B cell (primary cell): ENCODE results near the gene YTHDC2.

Source experiments
- EZH2 ChIP-seq: IDR thresholded peaks from 2 replicates; pipeline ENCODE4 v1.6.1; 2012; ENCODE audit warnings: borderline replicate concordance, low read depth, mild to moderate bottlenecking, moderate library complexity, low read length; ENCODE audit not compliant: insufficient read depth, poor library complexity, severe bottlenecking
- TF ChIP-seq, protein P1 (sequence below): fragments of 200-600 bp; IDR thresholded peaks from one replicate; pipeline ENCODE4 v1.8.0; 2022; ENCODE audit warnings: antibody characterized with exemption, mild to moderate bottlenecking

DNA sequence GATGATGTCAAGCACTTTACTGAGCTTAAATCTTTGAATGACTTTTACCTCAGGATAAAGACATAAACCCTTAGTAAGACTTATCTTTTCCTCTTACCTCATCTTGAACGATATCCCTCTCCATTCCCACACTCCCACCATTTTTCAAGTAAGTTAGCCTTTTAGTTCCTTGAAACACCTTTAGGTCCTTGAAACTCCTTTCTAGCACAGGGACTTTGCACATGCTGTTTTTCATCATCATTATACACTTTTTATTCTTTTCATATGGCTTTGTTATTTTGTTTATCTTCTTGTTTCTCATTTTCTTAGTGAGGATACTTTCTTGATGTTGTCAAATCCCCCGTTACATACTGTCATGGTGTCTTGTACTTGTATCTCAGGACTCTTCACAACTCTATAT, 24.8 kb downstream of the YTHDC2 start:
- TF ChIP-seq, protein P1, sequence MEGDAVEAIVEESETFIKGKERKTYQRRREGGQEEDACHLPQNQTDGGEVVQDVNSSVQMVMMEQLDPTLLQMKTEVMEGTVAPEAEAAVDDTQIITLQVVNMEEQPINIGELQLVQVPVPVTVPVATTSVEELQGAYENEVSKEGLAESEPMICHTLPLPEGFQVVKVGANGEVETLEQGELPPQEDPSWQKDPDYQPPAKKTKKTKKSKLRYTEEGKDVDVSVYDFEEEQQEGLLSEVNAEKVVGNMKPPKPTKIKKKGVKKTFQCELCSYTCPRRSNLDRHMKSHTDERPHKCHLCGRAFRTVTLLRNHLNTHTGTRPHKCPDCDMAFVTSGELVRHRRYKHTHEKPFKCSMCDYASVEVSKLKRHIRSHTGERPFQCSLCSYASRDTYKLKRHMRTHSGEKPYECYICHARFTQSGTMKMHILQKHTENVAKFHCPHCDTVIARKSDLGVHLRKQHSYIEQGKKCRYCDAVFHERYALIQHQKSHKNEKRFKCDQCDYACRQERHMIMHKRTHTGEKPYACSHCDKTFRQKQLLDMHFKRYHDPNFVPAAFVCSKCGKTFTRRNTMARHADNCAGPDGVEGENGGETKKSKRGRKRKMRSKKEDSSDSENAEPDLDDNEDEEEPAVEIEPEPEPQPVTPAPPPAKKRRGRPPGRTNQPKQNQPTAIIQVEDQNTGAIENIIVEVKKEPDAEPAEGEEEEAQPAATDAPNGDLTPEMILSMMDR = no peak
- no peak for TF ChIP-seq EZH2
